HFF-Myc (cell line): ENCODE data around the gene PHEX.

Experiments used
- DNase-seq: peaks from one replicate; pipeline ENCODE4 v3.0.0-alpha.2; 2011; ENCODE audit warnings: low read depth; ENCODE audit errors: extremely low read depth
- H3K4me3 ChIP-seq: replicated peaks from 2 replicates; pipeline ENCODE4 v1.5.1; 2011; ENCODE audit warnings: low read depth, mild to moderate bottlenecking, control low read depth, low read length
- CTCF ChIP-seq: IDR thresholded peaks from 2 replicates; pipeline ENCODE4 v1.5.1; 2012; ENCODE audit warnings: mild to moderate bottlenecking, low read depth, low read length, control low read depth; ENCODE audit errors: missing control alignments

PHEX gene

GRCh38 chrX:22135171-22135711 is 103.1 kb downstream of the PHEX start:
- DNase-seq, result peak; percentile 32
- H3K4me3 ChIP-seq, result no peak overlapping the region
- TF ChIP-seq CTCF, result no peak

- DNase-seq, result no peak
- TF ChIP-seq CTCF, result peak; percentile 34
- H3K4me3 ChIP-seq, result no peak overlapping the region
These were observed 104.0 kb downstream of the PHEX start for GRCh38 chrX:22135994-22136684.

- no peak for DNase-seq
- H3K4me3 ChIP-seq, result no peak overlapping the region
- TF ChIP-seq CTCF, result no peak
These were observed 104.6 kb downstream of the PHEX start for GRCh38 chrX:22136711-22137110.

GRCh38 chrX:22139822-22140221 is 107.7 kb downstream of the PHEX start:
- TF ChIP-seq CTCF, result no peak
- DNase-seq, result no peak

GRCh38 chrX:22141047-22141730 is 109.1 kb downstream of the PHEX start:
- H3K4me3 ChIP-seq, result no peak overlapping the region
- DNase-seq, result no peak
- TF ChIP-seq CTCF, result no peak

More at GRCh38 chrX:22139822-22140221, 107.7 kb downstream of the PHEX start:
- H3K4me3 ChIP-seq, result no peak overlapping the region

GRCh38 chrX:22147214-22147613 is 115.1 kb downstream of the PHEX start:
- no peak for TF ChIP-seq CTCF
- no peak overlapping the region for H3K4me3 ChIP-seq
- no peak for DNase-seq

GRCh38 chrX:22147942-22148341 is 115.8 kb downstream of the PHEX start:
- H3K4me3 ChIP-seq, result no peak overlapping the region
- no peak for TF ChIP-seq CTCF
- no peak for DNase-seq
